CD4-positive, alpha-beta T cell treated with Interleukin-15 for 4 hours (primary cell): ENCODE measurements around the gene GALNTL6.

ENCODE experiments used
- DNase-seq: peaks from one replicate; pipeline ENCODE4 v3.0.0-alpha.2; 2020; ENCODE audit warnings: low spot score

Gene GALNTL6

DNA sequence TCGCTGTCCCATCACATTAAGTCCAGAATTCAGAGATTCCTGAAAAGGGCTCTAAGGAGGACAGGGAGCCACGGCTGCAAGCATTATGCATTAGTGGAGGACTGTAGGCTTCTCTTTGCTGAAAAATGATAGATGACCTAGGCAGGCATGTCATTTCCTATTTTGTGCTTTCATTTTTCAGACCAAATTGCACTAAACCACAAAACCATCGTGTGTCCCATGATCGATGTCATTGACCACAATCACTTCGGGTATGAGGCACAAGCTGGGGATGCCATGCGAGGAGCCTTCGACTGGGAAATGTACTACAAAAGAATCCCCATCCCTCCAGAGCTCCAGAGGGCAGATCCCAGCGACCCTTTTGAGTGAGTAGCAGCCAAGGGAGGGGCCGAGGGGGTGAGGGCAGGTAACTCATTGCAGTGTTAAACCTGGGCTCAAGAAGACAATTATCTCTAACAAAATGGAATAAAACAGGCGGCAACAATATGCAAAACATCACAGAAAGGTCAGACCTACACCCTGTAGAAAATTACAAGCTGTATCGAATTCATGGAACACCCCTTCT is 1000.2 kb downstream of the GALNTL6 start:
- DNase-seq = no peak

DNA sequence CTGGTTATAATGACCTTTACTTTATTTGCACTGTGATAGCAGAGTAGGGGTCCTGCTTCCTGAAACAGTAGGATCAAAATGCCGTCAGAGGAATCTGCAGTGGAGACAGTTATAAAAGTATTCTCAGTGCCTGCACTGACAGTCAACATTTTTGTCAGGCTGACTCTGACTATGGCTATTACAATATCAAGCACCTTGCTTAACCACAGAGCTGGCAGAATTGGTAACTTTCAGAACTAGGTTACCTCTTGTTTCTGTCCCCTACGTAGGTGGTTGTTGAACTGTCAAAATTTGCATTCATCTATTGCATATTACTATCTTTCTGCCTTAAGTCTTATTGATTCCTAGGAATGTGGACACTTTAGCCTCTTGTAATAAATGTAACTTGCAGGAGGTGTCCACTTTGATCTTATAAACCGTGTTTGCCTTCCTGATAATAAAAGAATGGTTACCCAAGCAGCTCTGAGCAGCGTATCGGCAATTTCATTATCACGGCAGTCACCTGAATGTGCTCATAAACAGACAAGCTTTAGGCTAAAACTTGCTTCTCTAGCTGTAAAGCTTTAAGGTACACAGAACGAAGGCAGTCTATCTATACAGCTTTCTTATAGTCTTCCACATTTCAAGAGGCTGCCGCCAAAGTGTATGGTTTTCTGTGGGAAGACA is 1002.4 kb downstream of the GALNTL6 start:
- no peak for DNase-seq

DNA sequence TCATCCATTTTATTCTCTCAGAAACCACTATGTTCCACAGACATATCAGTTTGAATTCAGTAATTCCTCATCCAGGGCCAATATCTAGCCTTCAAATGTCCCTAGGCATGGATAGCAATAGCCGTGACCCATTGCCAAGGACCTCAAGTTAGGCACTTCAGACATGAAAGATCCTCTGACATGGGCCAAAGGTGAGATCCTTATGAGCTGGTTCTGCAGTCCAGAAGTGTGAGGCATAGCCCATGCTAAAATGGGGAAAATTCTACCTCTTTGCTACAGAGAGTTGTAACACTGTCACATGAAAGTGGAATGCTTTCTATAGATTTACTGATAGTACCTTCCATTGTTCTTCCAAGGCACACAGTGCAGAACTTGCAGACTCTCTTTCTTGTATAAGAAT is 1005.7 kb downstream of the GALNTL6 start:
- no peak for DNase-seq

DNA sequence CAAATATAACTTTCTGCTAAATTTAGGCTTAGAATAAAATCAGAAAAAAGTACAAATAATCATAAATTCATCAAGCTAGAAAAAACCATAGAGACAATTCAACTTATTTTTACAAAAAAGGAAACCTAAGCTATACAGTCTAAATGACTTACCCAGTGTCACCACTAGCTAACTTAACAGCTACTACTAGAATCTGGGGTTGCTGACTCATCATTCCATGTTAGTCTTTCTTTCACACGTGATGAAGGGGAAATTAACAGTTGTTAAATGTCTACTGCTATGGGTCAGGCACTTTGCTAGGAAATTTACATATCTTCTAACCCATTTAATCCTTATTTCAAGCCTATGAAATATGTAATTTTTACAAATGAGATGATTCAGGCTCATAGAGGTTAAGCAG is 1006.1 kb downstream of the GALNTL6 start:
- no peak for DNase-seq

DNA sequence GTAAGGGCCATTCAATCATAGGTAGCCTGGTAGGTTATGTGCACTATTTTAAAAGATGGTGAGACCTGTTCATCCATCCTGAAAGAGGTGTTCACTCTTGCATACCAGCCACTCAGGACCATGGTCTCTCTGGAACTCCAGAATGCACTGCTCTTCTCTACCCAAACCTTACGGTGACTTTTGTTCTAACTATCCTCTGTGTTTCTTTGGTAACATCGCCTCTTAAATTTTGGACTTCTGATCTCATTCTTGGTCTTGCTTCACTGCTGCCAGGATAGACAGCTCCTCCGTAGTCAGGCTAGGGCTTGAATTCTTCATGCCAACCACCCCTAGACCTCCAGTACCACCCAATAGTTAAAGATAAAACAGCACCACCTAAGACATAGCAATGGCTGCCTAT is 1009.1 kb downstream of the GALNTL6 start:
- DNase-seq = no peak

DNA sequence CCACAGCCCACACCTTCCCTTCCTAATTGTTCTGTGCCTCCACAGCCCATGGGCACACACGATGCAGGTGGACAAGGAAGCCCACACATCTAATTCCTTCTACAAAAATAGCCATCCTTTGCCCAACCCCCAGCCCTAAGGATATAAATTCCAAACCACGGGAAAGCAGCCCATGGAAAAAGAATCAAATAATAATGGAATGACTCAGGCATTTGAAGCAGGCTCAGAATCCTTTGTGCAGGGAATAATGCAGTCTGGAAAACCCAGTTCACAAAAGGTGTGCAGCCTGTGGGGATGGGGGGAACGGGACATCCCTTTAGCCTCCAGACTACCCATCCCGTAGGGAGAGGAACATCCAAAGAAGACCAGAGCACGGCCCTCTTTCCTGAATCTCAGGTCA is 1013.1 kb downstream of the GALNTL6 start:
- DNase-seq = no peak

DNA sequence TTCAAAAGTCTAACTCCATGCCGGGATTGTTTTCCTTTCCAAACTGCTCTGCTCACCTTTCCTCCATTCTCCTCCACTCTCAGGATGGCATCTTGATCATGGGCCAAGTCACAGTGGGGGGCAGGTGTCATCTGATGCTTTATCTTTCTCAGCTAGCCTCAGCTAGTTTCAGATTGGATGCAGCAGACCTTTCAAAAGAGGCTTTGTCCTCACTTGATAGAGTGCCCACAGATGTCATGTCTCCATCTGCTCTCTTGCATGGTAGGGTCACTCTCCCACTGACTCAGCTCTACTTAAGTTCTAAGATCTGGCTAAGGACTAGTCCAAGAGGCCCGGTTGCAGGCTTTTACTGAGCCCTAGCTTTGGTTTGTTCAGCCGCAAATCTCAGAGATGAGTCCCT is 1013.7 kb downstream of the GALNTL6 start:
- no peak for DNase-seq

DNA sequence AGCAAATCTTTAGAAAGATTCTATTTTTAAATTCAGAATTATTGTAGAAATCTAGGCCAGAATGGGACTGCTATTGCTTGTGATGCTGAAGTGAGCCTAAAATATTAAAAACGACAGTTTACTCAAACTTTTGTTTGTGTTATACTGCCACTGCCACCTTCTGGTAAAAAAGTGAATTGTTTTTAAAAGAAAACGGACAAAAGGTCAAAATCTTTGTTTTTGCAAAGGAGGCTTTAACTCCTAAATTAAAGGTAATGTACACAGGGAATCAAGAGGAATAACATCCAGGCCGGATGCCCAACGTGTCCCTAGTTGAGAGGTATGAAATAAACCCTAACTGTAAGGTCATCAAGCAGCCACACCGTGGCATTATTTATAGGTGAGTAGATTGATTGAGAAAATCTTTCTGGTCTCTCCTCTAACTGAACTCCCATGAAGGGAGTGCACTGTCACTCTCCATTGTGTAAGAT is 1017.1 kb downstream of the GALNTL6 start:
- DNase-seq = no peak

DNA sequence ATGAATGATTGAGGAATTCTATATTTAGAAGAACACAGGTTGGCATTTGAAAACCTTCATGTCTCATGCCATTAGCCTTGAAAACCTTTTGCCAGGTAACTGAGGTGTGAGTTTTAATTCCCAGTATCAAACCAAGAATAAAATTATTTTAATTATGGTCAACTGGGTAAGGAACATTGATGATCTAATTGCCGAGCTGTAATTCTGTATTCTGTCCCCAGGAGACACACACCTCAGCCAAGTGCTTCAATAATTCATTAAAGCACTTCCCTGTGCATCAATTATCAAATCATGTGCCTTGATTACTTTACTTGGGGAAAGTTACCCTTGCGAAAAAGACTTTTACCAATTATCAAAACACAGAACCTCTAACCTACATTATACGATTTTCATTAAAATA is 1023.5 kb downstream of the GALNTL6 start:
- DNase-seq = no peak

DNA sequence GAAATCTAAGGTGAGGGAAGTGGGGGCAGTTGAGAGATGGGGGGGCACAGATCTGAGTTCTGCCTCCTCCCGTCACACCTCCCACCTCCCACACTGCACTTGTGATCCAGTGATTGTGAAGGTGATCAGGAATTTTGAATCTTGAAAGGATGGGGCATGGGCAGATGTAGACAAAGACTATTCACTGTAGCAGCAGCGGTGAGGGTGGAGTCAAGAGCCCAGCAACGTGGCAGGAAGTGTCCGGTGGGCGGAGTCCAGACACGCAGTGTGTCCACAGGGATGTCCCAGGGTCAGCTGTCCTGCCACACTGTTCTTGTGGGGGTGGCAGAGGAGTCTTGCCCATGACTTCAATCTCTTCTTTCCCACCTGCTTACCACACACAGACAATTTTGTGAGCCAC is 1024.9 kb downstream of the GALNTL6 start:
- DNase-seq = no peak

DNA sequence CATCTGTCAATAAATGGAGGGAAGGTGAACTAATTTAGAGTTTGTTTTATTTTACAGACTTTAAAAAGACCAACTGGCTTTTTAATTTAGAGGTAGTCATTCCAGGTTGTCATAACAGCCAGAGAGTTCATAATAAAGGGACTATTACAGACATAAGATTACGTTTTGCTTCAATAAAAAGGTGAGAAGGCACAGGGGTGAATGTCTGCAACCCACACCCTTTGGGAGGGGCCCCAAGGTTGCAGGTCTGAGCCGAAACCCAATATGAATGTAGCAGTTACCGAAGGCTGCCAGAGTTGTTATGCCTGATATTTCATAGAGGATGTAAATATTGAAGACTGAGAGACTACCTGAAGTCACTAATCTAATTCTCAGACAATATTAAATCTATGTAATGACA is 1025.7 kb downstream of the GALNTL6 start:
- no peak for DNase-seq

DNA sequence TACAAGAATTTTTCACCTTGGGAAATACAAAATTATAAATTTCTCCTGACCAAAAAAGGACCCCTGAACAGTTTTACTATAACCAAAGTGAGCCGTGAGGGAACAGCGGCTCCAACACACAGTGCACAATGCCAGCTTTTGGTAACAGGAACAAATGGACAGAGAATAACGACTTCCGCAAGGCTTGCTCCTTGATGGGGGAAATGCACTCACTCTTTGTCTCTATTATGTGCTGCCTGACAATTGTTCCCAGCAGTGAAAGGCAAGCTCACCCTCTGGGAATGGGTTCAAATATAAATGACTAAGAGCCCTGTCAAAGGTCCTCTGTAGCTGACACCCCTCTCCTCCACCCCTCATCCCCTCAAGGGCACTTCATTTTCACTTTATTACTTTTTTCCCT is 1029.6 kb downstream of the GALNTL6 start:
- DNase-seq = no peak

DNA sequence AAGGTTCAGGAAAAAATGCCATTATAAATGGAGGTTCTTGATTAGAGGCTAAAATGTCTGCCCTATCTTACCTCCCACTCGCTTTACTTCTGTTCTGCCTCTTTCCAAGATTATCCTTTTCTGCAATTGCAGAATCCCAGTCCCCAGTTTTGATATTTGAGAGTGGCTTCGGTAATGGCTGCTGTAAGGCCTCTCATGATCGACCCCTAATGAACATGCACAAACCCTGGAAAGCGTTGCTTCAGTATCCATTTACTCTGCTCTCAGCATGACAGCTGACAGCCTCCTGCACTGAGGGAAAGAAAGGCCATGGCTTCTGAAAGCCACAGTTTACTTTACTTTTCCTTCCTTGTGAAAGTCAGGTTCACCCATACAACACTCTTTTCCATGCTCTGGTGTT is 1030.0 kb downstream of the GALNTL6 start:
- no peak for DNase-seq

DNA sequence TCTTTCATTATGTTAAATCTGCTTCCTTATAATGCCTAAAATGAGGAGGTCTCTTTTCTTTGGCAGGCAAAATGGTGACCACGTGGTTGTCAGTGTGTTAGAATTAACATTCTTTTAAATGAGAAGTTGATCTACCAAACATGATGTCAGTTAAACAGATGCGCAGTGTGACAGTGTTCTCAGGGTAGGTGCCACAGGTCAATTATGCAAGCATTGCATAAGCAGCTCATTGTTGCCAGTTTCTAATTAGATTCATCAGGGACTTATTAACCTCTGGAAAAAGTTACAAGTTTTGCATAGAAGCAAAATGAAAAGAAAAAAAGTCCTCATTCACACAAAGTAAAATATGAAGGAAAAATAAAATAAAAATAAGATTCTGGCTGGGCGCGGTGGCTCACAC is 1031.4 kb downstream of the GALNTL6 start:
- DNase-seq = no peak

DNA sequence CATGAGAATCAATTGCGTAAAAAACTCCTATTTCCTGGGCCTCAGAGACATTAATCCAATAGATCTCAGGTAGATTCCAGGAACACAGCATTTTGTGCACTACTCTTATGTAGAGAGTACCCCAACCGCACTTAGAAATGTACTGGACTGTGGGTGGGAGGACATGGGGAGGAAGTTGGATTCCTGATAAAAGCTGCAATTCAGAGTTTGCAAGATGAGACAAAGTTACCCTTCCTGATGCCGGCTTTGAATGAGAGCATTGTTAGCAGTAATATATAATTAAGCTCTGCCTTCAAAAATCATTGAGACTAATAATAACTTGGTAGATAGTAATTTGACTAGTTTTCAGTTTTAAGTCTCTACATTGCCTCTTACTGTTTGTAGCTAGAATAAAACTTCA is 1032.1 kb downstream of the GALNTL6 start:
- DNase-seq = no peak

DNA sequence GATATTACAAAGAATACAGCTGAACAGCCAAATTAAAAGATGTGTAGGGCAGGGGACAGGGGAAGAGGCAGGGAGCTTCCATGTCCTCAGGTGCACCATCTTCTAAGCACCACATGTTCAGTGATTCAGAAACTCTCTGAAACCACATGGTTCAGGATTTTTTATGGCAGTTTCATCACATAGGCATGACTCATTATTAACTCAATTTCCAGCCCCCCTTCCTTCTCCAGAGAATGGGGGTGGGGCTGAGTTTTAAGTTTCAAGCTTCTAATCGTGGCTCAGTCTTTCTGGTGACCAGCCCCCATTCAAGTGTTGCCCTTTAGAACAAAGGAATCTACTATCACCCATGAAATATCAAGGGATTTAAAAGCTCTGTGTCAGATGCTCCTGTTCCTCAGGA is 1037.6 kb downstream of the GALNTL6 start:
- no peak for DNase-seq

DNA sequence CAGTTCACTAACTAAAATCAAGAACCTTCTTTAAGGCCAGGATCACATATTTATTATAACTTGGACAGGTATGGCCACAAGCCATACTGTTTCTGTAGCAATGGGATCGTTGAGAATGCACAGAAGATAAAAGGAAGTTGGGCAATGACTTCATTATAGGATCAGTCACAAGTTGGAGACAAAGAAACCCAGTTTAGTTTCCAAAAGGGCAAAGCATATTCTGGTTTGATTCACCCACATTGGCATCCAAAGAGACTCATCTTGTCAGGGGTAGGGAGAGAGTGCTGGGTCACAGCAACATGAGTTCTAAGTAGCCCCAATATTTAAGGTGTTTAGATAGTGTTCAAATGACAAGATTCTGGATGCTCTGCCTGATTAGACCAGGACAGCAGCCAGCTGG is 1038.3 kb downstream of the GALNTL6 start:
- DNase-seq = no peak

DNA sequence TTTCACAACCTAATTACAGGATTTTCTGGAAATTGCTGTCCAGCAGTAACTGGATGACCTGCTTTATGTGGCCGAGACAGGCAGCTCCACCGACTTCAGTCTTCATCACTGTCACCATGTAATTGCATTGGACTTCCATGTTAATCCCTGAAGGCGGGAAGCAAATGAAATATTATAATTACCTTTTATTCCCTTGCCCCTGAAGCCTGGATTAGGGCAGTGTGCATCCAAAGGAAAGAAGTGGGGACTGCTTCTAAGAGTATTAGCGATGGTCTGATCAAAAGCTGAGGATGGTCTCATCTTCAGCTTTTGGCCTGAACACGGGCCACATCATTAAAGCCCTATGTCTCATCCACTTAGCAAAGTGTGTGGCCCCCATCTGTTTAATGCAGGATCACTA is 1043.8 kb downstream of the GALNTL6 start:
- DNase-seq = no peak

DNA sequence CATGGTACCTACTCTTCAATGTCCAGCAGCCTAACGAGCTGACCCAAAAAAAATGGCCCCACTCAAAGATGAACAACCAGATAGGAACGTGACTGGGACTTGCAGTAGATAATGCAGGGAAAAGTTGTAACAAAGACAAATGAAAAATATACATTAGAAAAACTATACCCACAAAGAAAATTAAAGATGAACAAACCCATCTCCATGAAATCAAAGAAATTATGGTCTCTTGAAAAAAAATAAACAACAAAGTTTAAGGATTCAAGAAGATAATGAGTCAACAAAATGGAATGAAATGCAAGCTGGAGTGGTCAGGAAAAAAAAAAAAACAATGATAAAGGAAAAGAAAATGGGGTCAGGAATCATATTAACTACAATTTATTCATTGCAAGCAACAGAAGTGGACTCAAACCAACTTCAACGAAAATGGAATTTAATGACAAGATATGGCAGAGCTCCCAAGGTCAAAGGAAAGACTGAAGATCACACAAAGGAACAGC is 1045.6 kb downstream of the GALNTL6 start:
- DNase-seq = no peak

DNA sequence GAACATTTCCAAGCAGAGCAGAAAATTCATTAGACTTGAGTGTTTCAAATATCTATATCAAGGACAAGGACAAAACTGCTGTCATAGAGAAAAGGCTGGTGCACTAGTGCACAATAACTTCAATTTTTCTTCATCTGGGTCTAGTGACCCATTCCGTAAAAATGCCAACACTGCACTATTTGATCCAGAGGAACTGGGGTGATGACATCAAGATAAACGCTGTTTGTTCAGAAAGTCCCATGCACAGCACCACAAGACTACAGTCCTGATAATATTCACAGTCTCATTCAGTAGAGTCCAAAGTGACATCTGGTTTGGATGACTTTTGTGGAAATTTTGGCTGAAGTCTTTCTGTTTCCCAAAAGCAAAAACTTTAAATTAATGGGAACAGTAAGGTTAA is 1051.9 kb downstream of the GALNTL6 start:
- DNase-seq = no peak

DNA sequence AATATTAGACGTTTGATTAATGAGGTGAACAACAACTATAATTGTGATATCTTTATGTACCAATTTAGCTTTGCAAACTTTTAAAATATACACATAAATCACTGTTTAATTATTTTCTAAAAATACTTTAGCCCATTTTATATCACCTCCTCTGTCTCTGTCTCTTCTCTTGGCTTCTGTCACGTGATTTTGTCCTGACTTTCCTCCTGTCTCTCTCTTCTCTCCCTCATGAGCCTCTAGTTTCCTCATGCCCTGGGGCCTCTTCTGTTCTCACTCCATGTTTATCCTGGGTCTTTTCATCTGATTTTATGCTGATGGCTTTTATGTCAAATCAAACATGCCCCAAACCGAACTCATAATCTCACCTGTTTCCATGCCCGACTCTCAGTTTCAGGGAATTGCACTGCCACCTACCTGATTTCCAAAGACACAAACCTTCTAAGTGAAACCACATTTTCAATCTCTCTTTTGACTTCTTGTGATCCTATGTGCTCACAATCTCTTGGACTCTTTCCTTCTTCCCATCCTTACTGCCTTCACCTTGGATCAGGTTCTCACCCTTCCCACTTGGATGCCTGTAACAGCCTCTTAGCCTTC is 1052.4 kb downstream of the GALNTL6 start:
- no peak for DNase-seq

DNA sequence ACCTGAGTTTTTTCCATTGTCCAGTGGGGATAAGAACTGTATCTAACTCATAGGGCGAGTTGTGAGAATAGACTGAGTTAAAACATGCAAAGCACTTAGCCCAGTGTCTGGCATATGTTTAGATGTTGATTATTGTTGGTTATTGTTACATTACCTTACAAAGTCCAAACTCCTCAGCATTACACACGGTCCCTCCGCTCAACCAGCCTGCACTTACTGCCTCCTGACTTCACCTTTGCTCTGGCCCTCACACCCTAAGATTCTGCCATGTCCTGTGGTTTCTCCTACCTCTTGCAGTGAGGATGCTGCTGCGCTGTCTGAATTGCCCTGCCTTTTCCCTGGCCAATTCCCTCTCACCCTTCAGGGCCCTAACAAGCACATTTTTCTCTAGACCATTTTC is 1053.2 kb downstream of the GALNTL6 start:
- no peak for DNase-seq

DNA sequence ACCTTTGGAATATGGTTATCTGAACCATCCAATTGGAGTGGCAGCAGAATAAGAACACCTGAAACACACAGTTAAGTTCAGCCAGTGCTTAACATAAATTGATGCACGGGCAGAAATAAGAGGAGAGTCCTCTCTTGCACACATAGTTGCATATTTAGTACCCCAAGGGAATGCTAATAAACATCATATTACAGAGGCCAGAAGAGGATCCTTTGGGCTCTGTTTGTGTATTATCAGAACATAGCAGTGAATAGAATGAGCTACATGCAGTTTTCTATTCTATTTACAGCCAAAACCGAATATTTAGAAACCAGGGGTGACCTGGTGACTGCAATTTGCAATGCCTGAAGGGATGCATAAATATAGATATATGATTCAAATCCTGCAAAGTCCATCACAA is 1054.6 kb downstream of the GALNTL6 start:
- no peak for DNase-seq

DNA sequence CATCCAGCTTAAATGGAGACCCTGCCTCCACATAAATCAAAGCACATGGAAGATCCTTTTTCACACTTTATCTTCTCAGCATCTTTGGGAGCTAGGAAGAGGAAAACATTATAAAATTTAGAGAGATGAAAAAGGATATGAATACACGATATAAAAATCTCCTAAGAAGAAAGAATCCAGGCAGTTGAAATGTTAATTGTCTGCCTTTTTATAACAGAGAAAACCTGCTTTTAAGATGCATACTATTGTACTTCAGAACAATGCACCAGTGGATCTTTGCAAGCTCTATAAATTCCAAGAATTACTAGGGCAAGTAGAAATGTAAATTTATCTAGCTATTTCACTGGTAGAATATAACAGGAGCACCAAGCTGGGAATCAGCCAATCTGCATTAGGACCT is 1055.1 kb downstream of the GALNTL6 start:
- DNase-seq = no peak
